Activated T-cell treated with anti-CD3 and anti-CD28 coated beads for 4 hours (primary cell): ENCODE measurements around the gene KANSL1.

Source experiments
- DNase-seq: peaks from one replicate; pipeline ENCODE4 v3.0.0-alpha.2; 2020

KANSL1 gene

GRCh38 chr17:46059486-46059885 is 133.7 kb downstream of the KANSL1 start:
- no peak for DNase-seq

- DNase-seq = no peak
Measured at GRCh38 chr17:46057366-46057765, 135.9 kb downstream of the KANSL1 start.

GRCh38 chr17:46056800-46057304 is 136.4 kb downstream of the KANSL1 start:
- DNase-seq = no peak

- DNase-seq = no peak
Measured at GRCh38 chr17:46053911-46054534, 139.2 kb downstream of the KANSL1 start.

GRCh38 chr17:46049656-46050055 is 143.6 kb downstream of the KANSL1 start:
- no peak for DNase-seq

GRCh38 chr17:46047856-46048255 is 145.4 kb downstream of the KANSL1 start:
- DNase-seq = no peak

- no peak for DNase-seq
Measured at GRCh38 chr17:46047398-46047797, 145.8 kb downstream of the KANSL1 start.

- DNase-seq = no peak
Measured at GRCh38 chr17:46046957-46047356, 146.3 kb downstream of the KANSL1 start.

- no peak for DNase-seq
Measured at GRCh38 chr17:46045639-46046038, 147.6 kb downstream of the KANSL1 start.

- no peak for DNase-seq
Measured at GRCh38 chr17:46044989-46045388, 148.2 kb downstream of the KANSL1 start.

- peak; percentile 56 for DNase-seq
Measured at GRCh38 chr17:46044286-46044928, 148.8 kb downstream of the KANSL1 start.

GRCh38 chr17:46043606-46044005 is 149.6 kb downstream of the KANSL1 start:
- no peak for DNase-seq

- no peak for DNase-seq
Measured at GRCh38 chr17:46042925-46043324, 150.3 kb downstream of the KANSL1 start.

- DNase-seq = no peak
Measured at GRCh38 chr17:46042246-46042645, 151.0 kb downstream of the KANSL1 start.

GRCh38 chr17:46039592-46040186 is 153.5 kb downstream of the KANSL1 start:
- no peak for DNase-seq

GRCh38 chr17:46038937-46039336 is 154.3 kb downstream of the KANSL1 start:
- DNase-seq = no peak

GRCh38 chr17:46038414-46038813 is 154.8 kb downstream of the KANSL1 start:
- DNase-seq = no peak

GRCh38 chr17:46037722-46038255 is 155.4 kb downstream of the KANSL1 start:
- no peak for DNase-seq

- no peak for DNase-seq
Measured at GRCh38 chr17:46036491-46036890, 156.7 kb downstream of the KANSL1 start.

GRCh38 chr17:46035112-46035818 is 158.0 kb downstream of the KANSL1 start:
- no peak for DNase-seq

- no peak for DNase-seq
Measured at GRCh38 chr17:46033392-46033791, 159.8 kb downstream of the KANSL1 start.

- no peak for DNase-seq
Measured at GRCh38 chr17:46032909-46033308, 160.3 kb downstream of the KANSL1 start.

- DNase-seq = no peak
Measured at GRCh38 chr17:46031920-46032319, 161.3 kb downstream of the KANSL1 start.
